ENCODE results near the gene TMEM9. TPM values are rescaled to one million over a fixed set of nuclear protein-coding genes. Genes with fewer than 3 reads are reported as not detected.

The TMEM9 gene
- total RNA-seq, 1 donor from 2014 or later = 88.2 TPM

Other genes with a start within 250 kb of the TMEM9 start
- gene KIF21B, start 130.8 kb downstream of the TMEM9 start, total RNA-seq = 0.03 and 0.31 TPM in 2 replicates
- gene CACNA1S, start 42.0 kb downstream of the TMEM9 start, total RNA-seq = 57.2 and 58.9 TPM in 2 replicates
- gene ASCL5, start 27.3 kb downstream of the TMEM9 start, total RNA-seq = not detected in 2 replicates
- gene IGFN1, start 36.4 kb upstream of the TMEM9 start, total RNA-seq = 0.26 and 0.29 TPM in 2 replicates
- 0.05 and 0.13 TPM in 2 replicates for gene PKP1, start 129.0 kb upstream of the TMEM9 start, total RNA-seq
- 3,022 and 4,635 TPM in 2 replicates for gene TNNT2, start 223.2 kb upstream of the TMEM9 start, total RNA-seq
- gene LAD1, start 244.8 kb upstream of the TMEM9 start, total RNA-seq = 22.3 and 27.0 TPM in 2 replicates

Measured in myocyte (in vitro differentiated cells).